WTC11 (cell line): ENCODE measurements around the gene HIP1R.

Experiments used
- NR3C1 ChIP-seq: sonication (generic); formaldehyde crosslinking; conservative IDR thresholded peaks from 2 replicates; pipeline ENCODE4 v1.8.1; 2023; ENCODE audit warnings: low read depth, mild to moderate bottlenecking, missing genetic modification reagents
- ZNF121 ChIP-seq: sonication (generic); formaldehyde crosslinking; IDR thresholded peaks from 2 replicates; pipeline ENCODE4 v1.8.0; 2023; ENCODE audit warnings: missing genetic modification reagents
- ZNF263 ChIP-seq: sonication (generic); formaldehyde crosslinking; IDR thresholded peaks from 2 replicates; pipeline ENCODE4 v1.8.1; 2022; ENCODE audit warnings: low read depth, mild to moderate bottlenecking, moderate library complexity, missing genetic modification reagents
- TF ChIP-seq, protein P1 (sequence below): sonication (generic); formaldehyde crosslinking; IDR thresholded peaks from 2 replicates; pipeline ENCODE4 v1.8.1; 2023; ENCODE audit warnings: mild to moderate bottlenecking, missing genetic modification reagents, moderate library complexity
- TF ChIP-seq, protein P2 (sequence below): fragments of 200-600 bp; IDR thresholded peaks from 2 replicates; pipeline ENCODE4 v1.8.0; 2022; ENCODE audit warnings: antibody characterized with exemption

- TF ChIP-seq, protein P1, sequence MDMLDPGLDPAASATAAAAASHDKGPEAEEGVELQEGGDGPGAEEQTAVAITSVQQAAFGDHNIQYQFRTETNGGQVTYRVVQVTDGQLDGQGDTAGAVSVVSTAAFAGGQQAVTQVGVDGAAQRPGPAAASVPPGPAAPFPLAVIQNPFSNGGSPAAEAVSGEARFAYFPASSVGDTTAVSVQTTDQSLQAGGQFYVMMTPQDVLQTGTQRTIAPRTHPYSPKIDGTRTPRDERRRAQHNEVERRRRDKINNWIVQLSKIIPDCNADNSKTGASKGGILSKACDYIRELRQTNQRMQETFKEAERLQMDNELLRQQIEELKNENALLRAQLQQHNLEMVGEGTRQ: no peak
- TF ChIP-seq ZNF121 (no peak), ZNF263 (CRISPR knock-in tag) (no peak), NR3C1 (CRISPR knock-in tag) (no peak)
- TF ChIP-seq, protein P2, sequence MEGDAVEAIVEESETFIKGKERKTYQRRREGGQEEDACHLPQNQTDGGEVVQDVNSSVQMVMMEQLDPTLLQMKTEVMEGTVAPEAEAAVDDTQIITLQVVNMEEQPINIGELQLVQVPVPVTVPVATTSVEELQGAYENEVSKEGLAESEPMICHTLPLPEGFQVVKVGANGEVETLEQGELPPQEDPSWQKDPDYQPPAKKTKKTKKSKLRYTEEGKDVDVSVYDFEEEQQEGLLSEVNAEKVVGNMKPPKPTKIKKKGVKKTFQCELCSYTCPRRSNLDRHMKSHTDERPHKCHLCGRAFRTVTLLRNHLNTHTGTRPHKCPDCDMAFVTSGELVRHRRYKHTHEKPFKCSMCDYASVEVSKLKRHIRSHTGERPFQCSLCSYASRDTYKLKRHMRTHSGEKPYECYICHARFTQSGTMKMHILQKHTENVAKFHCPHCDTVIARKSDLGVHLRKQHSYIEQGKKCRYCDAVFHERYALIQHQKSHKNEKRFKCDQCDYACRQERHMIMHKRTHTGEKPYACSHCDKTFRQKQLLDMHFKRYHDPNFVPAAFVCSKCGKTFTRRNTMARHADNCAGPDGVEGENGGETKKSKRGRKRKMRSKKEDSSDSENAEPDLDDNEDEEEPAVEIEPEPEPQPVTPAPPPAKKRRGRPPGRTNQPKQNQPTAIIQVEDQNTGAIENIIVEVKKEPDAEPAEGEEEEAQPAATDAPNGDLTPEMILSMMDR: no peak
These were observed 18.5 kb downstream of the HIP1R start for GRCh38 chr12:122853582-122854245.
